Nephron progenitor cell (in vitro differentiated cells): ENCODE measurements around the gene ENOSF1.
"Not testable (repeated sequence)": the region's sequence is repeated elsewhere in the genome, so short reads cannot be mapped to it uniquely, and the experiment has no call there.

Source experiments
- DNase-seq: peaks from one replicate; pipeline ENCODE4 v3.0.0; 2021
- H3K27ac Mint-ChIP-seq: 2 replicates; pipeline ENCODE4 v1.8.0; 2021; ENCODE audit warnings: mild to moderate bottlenecking, moderate library complexity, mixed read lengths
- H3K27me3 Mint-ChIP-seq: 2 replicates; pipeline ENCODE4 v1.8.0; 2021; ENCODE audit warnings: mild to moderate bottlenecking, low read depth, mixed read lengths; ENCODE audit not compliant: poor library complexity
- H3K36me3 Mint-ChIP-seq: 2 replicates; pipeline ENCODE4 v1.8.0; 2021; ENCODE audit warnings: low read depth, mixed read lengths
- H3K4me1 Mint-ChIP-seq: 2 replicates; pipeline ENCODE4 v1.8.0; 2021; ENCODE audit warnings: mixed read lengths
- H3K4me3 Mint-ChIP-seq: 2 replicates; pipeline ENCODE4 v1.8.0; 2021; ENCODE audit warnings: mild to moderate bottlenecking, moderate library complexity, mixed read lengths
- H3K9me3 Mint-ChIP-seq: 2 replicates; pipeline ENCODE4 v1.8.0; 2021; ENCODE audit warnings: mild to moderate bottlenecking, moderate library complexity, mixed read lengths
- CTCF ChIP-seq: fragments of 200-600 bp; sonication (generic); IDR thresholded peaks from 2 replicates; pipeline ENCODE4 v1.5.0; 2021; ENCODE audit warnings: antibody characterized with exemption

The ENOSF1 gene

GRCh38 chr18:741931-742512, 29.6 kb upstream of the ENOSF1 start:
- Mint-ChIP-seq H3K36me3 (peaks cover 67% of the 10 kb centered on the region), H3K4me3 (no peak overlapping the region), H3K27me3 (no peaks in the 10 kb centered on the region), H3K27ac (no peak overlapping the region), H3K4me1 (no peaks in the 10 kb centered on the region), H3K9me3 (no peaks in the 10 kb centered on the region)
- TF ChIP-seq CTCF: peak; percentile 66
- DNase-seq: no peak

GRCh38 chr18:732371-732770, 19.9 kb upstream of the ENOSF1 start:
- no peak for TF ChIP-seq CTCF
- H3K36me3 Mint-ChIP-seq: peaks cover 80% of the 10 kb centered on the region
- H3K27ac Mint-ChIP-seq: no peak overlapping the region
- no peaks in the 10 kb centered on the region for H3K4me1 Mint-ChIP-seq
- no peaks in the 10 kb centered on the region for H3K9me3 Mint-ChIP-seq
- DNase-seq: no peak
- H3K27me3 Mint-ChIP-seq: no peaks in the 10 kb centered on the region
- no peak overlapping the region for H3K4me3 Mint-ChIP-seq

- H3K4me1 Mint-ChIP-seq: no peaks in the 10 kb centered on the region
Measured at GRCh38 chr18:731185-731584, 18.8 kb upstream of the ENOSF1 start.

DNA sequence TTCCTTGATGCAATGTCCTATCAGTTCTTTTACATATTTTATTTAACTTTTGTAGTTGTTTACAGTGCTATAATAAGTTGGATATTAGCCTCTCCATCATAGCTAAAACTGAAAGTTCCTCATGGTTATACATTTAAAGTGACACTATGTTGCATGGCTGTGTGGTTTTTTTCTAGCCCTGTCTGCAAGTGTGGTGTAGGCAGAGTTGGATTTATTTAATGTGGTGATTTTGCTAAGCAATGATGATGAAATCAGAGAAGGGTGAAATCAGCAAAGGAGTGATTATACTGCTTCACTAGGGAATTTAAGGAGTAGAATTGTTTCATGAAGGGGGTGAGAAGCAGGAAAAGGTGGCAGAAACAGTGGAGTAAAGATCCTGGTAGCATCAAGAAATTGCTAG, 18.3 kb upstream of the ENOSF1 start:
- H3K4me1 Mint-ChIP-seq: no peaks in the 10 kb centered on the region
- peak overlapping the region; percentile 30 for H3K27ac Mint-ChIP-seq
- no peaks in the 10 kb centered on the region for H3K9me3 Mint-ChIP-seq
- H3K27me3 Mint-ChIP-seq: no peaks in the 10 kb centered on the region
- peaks cover 74% of the 10 kb centered on the region for H3K36me3 Mint-ChIP-seq
- DNase-seq: no peak
- TF ChIP-seq CTCF: no peak
- no peak overlapping the region for H3K4me3 Mint-ChIP-seq

More at GRCh38 chr18:731185-731584, 18.8 kb upstream of the ENOSF1 start:
- Mint-ChIP-seq H3K9me3 (no peaks in the 10 kb centered on the region), H3K27ac (peak overlapping the region; percentile 2), H3K27me3 (no peaks in the 10 kb centered on the region), H3K4me3 (no peak overlapping the region), H3K36me3 (peaks cover 79% of the 10 kb centered on the region)
- DNase-seq: no peak
- TF ChIP-seq CTCF: no peak

GRCh38 chr18:730120-730519, 17.7 kb upstream of the ENOSF1 start:
- not testable (repeated sequence) for H3K27ac Mint-ChIP-seq, DNase-seq, H3K4me3 Mint-ChIP-seq, H3K27me3 Mint-ChIP-seq, H3K9me3 Mint-ChIP-seq, H3K4me1 Mint-ChIP-seq
- H3K36me3 Mint-ChIP-seq: peaks cover 71% of the 10 kb centered on the region
- TF ChIP-seq CTCF: peak; percentile 15

- Mint-ChIP-seq H3K9me3 (no peaks in the 10 kb centered on the region), H3K4me1 (no peaks in the 10 kb centered on the region), H3K27ac (no peak overlapping the region), H3K4me3 (no peak overlapping the region), H3K36me3 (peaks cover 67% of the 10 kb centered on the region), H3K27me3 (no peaks in the 10 kb centered on the region)
- no peak for DNase-seq
- TF ChIP-seq CTCF: no peak
Measured at GRCh38 chr18:725646-726045, 13.2 kb upstream of the ENOSF1 start.
